NCI-H2107 (cell line): ENCODE measurements around the gene ERLEC1.
"Not testable (repeated sequence)": the region's sequence is repeated elsewhere in the genome, so short reads cannot be mapped to it uniquely, and the experiment has no call there.

Experiments used
- DNase-seq: peaks from one replicate; lab custom pipeline; 2025; lab: John Stamatoyannopoulos, UW

Gene ERLEC1, protein sequence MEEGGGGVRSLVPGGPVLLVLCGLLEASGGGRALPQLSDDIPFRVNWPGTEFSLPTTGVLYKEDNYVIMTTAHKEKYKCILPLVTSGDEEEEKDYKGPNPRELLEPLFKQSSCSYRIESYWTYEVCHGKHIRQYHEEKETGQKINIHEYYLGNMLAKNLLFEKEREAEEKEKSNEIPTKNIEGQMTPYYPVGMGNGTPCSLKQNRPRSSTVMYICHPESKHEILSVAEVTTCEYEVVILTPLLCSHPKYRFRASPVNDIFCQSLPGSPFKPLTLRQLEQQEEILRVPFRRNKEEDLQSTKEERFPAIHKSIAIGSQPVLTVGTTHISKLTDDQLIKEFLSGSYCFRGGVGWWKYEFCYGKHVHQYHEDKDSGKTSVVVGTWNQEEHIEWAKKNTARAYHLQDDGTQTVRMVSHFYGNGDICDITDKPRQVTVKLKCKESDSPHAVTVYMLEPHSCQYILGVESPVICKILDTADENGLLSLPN

DNA sequence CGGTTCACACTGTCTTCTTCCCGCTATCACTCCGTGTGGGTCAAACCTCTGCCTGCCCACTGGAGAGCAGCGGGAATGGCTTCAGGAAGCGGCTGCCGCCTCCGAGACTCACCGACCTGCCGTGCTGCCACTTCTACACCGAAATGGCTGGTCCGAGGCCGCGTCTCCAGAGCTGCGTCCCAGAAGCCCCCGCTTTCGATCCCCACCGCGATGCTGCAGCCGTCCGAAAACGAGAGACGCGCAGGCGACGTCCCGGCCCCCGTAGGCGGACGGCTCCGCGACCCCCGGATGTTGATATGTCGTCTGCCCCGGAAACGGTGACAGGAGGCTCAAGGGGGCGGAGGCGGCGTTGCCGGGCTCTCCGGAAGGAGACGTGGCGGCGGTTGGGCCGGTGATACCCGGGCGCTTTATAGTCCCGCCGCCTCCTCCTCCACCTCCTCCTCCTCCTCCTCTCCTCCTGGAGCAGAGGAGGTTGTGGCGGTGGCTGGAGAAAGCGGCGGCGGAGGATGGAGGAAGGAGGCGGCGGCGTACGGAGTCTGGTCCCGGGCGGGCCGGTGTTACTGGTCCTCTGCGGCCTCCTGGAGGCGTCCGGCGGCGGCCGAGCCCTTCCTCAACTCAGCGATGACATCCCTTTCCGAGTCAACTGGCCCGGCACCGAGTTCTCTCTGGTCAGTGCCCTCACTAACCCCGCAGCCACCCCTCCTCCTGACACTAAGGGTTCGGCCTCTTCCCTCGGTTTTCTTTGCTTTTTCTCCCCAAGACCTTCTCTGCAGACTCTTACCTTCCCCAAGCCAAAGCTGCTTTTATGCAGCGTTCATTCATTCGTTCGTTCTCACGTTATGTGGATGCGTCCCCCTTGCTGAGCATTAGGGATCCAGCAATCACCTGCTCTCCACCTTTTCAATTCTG, at the start of gene ERLEC1, which contains the start of gene ASB3:
Gene ERLEC1 (plus strand): TSS at position 340 of the 909 bp plus-strand sequence. CDS start 167 bp downstream, at position 507.
Gene ASB3 (minus strand): TSS at position 249 of the 909 bp plus-strand sequence. CDS start 21,381 bp downstream, outside the sequence.
- DNase-seq: peak; percentile 97

DNA sequence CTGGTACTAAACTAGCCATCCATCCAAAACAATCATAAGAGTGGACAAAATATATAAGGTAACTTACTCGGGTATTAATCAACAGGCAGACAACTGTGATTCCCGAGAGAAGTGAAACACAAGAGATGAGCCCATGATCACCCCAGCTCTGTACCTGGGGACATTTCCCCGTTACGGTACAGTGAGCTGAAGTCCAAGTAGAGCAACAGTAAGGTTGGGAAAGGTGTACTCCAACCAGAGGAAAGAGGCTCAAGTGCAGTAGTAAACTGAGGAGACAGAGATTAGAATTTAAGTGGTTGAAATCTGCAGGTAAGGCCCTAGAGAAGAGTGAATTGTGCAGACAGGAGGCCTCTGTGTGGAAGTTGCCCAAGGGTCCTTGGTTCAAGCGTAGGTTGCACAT, 49.8 kb upstream of the ERLEC1 start:
- DNase-seq: no peak

DNA sequence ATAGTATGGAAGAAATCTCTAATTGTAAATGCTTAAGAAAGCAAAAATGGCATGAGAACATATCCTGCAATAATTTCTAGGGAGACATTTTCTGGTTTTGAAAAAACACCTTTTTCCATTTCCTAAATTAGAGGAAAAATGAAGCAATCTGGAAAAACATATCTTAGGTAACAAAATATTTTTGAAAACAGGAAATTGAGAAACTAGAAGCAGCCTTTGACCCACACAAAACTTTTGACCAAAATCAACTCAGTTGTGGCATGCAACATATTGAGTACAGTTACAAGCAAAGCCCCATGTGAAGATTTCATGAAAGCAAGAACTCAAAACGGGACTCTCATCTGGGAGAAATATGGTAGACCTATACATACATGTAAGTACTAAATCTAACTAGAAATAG, 47.8 kb upstream of the ERLEC1 start:
- no peak for DNase-seq

DNA sequence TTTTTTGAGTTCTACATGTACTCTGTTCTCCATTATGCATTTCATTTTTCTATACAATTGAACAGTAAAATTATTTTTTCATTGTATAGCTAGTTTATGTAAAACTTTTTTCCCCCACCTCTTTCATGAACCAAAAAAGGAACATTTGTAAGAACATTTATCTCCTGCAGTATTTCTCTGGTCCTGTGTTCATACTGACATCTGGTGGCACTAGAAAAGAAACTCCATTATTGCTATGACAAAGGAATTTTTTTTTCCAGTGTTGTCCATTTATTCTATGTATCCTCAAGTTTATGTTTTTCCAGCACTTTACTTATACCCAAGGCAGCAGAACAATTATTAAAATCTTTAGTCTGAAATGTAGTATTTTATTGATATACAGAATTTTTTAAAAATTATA, 46.7 kb upstream of the ERLEC1 start:
- no peak for DNase-seq

DNA sequence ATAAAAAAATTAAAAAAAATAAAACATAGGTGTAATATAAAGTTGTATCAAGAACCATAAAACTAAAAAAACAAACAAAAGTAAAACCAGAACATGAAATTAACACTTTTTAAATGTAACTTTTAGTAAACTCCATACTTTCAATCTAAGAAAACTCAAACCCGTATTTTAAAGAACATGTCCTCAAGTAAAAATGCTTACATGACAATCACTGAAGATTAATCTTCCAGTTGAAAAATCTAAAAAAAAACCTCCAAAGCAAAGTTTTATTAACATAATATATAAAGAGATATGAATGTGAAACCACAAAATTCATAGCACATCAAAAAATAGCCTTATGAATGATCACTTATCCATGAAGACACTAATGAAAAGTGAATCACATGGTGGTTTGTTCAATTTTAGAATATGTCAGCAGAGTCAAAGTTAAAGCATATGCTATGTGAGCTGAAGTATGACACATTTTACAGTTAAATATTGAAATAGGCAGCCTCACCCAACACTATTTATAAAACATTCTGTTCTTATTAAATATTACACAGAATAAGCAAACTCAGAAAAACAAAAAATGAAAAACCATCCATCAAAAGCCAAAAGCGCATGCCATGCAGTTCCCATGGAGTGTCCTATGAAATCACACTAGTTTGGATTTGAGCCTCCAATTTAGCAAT, 42.3 kb upstream of the ERLEC1 start:
- no peak for DNase-seq

DNA sequence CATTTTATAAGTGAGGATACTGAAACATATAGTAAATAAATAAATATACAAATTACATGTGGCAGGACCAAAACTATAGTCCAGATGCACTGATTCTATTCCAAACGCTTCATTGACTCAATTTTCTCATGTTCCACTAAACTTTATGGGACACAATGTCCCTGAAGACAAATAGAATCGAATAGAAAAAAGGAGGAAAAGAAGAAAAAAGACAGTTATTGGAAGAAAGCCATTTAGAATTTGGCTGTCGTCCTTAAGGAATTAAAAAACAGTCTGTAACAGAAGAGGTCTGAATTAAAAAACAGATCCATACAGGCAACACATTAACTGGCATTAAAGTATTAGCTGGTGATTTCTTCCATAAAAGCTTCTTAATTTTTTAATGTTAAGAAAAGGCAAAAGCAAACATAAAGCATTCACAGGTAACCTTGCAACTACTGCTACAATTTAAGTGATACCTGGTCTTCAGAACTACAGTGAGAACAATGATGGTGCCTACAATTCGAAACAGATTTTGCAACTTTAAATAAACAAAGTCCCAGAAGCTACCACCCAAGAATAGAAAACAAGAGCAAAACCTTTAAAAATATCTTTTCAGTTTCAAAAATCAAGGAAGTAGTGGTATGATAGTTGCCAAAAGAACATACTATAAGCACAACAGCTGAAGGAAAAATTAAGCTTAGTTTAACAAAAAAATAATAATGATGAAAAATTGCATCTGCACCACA, 36.6 kb upstream of the ERLEC1 start:
- DNase-seq: no peak

DNA sequence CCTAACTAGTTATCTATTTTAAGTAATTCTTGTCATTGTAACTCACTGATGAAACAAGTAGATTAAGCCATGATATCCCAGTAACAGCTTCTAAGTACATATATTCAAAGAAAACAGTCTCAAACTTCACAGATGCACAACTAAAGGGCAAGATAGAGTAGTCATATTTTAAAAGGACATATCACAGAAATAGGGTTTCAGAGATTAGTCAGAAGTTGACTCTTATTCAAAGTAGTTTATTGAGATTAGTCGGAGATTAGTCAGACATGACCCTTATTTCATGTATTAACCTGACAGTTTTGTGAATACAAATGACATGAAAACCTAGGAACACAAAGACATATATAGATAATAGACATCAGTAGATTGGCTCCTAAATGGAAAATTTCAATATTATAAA, 35.1 kb upstream of the ERLEC1 start:
- no peak for DNase-seq

DNA sequence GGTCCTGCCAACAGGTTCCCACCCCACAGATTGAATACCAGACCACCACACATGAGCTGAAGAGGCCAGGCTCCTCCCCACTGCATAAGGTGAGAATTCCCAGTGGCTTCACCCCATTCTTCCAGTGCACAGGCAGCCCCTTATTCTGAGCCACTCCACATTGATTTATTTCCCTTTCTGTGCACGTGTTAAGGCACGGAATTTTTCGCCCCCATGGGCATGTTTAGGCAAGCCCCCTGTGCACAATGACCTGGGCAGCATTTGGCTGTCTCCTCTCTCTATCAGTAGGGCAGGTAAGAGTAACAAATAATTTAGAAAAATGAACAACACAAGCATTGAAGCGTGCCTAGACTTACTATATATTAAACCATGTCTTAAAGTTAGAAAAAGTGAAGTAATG, 34.5 kb upstream of the ERLEC1 start:
- no peak for DNase-seq

DNA sequence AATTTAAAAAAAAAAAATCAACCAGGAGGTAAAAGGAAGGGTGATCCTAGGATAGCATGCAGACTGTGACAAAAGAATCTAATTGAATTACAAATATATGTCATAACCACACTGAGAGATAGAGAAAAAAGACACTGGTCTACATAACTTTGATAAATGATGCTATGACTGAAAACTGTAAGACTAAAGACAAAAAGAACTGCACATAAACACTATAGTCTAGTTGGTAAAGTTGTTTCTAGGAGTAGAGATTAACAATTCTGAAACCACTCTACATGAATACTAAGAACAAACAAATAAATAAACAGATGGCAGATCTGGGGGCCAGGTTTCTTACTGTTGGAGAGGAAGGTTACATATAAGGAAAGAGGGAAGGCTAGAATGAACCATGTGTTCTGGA, 33.8 kb upstream of the ERLEC1 start:
- no peak for DNase-seq

DNA sequence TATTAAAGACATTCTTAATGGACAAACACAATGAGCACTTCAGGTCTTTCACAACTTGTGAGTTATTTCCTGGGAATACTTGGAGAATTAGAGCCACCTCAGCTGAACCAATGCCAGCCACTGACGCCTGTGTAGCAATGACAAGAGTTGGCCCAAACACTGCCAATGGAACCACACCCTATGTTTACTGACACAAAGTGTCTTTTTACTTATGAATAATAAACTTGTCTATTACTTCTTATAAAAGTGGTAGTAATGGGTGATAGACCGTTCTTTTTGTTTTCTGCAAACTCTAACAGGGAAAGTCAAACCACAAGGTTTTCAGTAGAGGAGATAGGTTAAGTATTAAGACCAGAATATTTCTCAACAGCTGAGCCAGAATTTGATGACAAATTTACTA, 31.7 kb upstream of the ERLEC1 start:
- no peak for DNase-seq

DNA sequence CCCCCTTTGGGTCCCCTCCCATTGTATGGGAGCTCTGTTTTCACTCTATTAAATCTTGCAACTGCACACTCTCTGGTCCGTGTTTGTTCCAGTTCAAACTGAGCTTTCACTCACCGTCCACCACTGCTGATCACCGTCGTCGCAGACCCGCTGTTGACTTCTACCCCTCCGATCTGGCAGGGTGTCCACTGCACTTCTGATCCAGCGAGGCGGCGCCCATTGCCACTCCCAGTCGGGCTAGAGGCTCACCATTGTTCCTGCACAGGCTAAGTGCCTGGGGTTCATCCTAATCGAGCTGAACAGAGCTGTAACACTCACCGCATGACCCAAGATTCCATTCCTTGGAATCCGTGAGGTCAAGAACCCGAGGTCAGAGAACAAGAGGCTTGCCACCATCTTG, 30.2 kb upstream of the ERLEC1 start:
- DNase-seq: no peak

DNA sequence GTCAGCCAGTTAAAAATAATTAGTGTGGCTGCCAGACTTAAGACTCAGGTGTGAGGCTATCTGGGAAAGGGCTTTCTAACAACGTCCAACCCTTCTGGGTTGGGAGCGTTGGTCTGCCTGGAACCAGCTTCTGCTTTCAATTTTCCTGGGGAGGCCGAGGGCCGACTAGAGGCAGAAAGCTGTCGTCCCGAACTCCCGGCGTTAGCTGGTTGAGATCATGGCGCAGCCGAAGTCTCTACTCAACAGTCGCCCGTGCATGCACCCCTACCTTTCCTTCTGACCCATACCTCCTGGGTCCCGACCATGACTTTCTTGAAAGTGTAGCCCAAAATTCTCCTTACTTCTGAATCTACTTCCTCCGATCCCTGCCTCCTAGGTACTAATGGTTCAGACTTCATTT, 29.6 kb upstream of the ERLEC1 start:
- DNase-seq: not testable (repeated sequence)

DNA sequence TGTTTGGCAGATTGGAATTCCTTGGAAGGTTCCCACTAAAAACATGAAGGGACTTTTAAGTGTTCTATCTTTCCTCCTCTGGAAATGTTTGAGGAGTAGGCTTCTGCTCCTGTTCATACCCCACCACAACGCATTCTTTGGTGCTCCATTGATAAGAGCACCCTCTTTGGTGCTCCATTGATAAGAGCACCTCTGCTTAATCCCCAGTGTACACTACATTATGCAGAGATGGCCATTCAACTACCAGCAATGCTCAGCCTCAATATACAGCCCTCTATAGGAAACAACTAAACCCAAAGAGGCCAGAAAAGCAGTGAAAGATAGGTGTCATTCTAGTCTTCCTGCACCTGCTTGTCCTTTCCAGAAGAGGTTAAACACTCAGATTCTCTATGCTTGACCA, 21.1 kb upstream of the ERLEC1 start:
- no peak for DNase-seq

DNA sequence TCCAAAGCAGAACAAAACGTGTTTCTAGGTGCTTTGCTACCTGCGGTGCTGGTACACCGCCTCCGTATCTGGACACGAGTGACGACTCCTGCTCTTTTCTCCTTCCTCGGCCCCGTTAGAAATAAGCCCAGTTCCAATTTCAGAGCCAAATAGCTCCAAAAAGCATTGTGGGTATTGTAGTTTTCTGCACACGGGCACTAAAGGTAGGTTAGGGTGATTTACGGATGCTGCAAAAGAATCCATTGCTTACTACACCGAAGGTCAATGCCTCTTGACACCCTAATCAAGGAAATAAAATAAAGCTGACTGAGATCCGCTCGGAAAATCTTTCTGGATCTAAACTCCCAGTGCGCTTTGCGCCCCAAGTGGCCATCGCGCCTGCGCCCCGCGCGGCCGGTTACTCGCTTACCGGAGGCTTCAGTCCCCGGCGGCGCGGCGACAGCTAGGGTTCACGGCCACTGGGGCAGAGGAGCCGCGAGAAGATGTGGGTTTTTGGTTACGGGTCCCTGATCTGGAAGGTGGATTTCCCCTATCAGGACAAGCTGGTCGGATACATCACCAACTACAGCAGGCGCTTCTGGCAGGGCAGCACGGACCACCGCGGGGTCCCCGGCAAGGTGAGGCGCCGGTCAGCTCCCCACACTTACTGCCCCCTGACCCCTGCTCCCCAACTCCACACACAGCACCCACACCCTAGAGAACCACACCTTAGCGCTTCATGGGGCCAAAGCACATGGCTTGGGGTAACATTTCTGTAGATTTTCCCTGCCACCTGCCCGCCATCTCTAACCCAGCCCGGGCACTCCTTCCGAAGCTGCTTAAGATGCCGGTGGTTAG, 19.2 kb upstream of the ERLEC1 start, which contains the start of gene CHAC2:
Gene CHAC2 (plus strand): TSS at position 400 of the 837 bp plus-strand sequence. CDS start 83 bp downstream, at position 483.
- peak; percentile 93 for DNase-seq

DNA sequence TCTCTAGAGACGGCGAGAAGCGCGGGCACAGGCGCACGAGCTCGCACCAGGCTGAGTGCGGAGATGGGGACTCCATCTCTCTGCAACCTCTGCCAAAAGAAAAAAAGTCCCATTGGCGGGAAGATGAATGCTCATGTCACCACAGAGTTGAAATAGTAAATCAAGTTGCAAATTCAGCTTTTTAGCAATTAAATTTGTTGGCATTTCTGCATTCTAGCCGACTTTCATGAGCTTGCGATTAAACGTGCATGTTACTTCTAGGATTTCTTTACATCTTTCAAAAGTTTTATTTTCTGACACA, 18.7 kb upstream of the ERLEC1 start:
- no peak for DNase-seq

DNA sequence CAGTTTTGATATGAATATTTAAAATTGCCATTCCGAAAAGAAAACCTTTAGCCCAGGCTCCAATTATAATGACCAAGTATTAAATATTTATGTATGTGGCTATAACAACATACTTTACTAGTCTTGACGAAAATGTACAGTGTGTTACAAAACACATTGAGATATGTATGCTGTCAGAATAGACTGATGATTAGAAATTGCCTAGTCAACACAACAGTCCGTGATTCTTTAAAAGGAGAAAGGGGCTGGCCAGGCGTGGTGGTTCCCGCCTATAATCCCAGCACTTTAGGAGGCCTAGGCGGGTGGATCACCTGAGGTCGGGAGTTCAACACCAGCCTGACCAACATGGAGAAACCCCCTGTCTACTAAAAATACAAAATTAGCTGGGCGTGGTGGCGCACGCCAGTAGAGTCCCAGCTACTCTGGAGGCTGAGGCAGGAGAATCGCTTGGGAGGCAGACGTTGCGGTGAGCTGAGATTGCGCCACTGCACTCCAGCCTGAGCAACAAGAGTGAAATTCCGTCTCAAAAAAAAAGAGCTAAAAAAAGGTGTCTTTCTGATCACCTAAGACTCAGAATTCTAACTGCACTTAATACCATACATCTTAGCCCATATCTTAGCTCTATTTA, 17.4 kb upstream of the ERLEC1 start:
- no peak for DNase-seq

DNA sequence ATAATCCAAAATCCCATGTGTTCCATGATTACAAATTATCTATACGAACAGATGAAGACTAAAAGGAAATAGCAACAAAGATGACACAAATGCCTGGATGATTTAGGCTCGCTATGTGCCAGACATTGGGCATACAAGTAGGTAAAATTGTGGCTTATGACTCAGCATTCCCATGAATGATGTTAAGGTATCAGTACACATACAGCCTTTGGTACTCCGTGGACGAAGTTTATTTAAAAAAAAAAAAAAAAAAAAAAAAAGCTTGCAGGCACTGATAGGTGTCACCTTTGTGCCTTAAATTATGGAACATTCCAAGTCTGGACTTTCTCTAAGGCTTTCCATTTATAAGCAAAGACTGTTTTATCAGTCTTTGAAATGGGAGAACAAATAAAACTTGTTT, 16.6 kb upstream of the ERLEC1 start:
- no peak for DNase-seq

DNA sequence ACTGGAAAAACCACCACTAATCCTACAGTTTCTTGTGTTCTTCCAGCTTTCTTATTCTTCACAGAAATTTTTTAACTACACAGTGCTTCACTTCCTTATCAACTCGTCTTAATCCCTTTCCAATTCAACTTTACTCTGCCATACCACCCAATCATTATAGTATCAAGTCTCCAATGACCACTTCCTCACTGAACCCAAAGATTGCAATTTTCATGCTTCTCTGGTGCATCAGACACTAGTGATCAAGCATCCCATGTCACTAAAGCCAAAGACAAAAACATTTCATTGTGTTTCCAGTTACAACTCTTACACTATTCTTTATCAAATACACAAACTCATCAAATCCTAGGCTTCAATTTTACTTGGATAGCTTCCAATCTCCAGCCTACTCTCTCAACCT, 9.7 kb upstream of the ERLEC1 start:
- DNase-seq: no peak

DNA sequence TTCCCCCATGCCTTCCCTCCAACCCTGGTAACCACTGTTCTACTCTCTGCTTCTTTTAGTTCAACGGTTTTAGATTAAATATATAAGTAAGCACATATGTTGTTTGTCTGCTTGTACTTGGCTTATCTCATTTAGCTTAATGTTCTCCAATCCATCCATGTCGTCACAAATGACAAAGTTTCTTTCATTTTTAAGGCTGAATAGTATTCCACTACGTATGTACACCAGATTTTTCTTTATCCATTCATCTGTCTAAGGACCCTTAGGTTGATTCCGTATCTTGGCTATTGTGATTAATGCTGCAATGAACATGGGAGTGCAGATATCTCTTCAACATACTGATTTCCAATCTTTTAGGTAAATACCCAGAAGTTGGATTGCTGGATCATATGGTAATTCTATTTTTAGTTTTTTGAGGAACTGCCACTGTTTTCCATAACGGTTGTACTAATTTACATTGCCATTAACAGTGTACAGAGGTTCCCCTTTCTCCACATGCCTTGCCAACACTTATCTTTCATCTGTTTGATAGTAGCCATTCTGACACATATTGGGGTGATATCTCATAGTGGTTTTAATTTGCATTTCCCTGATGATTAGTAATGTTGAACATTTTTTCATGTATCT, 8.2 kb upstream of the ERLEC1 start:
- no peak for DNase-seq

DNA sequence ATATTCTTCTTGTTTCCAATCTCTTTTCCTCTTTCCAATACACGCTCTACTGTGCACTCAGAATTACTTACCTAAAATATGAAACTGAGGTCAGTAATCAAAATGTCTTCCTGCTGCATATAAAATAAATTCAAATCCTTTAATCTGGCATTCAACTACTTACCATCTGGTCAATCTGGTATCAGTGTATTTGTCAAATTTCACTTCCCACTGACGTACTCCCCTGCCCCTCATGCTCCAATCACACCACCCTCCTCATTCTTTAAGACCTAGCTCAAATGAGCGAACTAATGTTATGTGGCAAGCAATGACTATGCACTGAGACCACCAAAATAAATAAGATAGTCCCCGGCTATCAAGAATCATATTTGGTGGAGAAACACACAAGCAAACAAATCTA, 6.8 kb upstream of the ERLEC1 start:
- no peak for DNase-seq
